Choroid plexus epithelial cell (primary cell): ENCODE measurements around the gene FKBP6.
"Not testable (repeated sequence)": the region's sequence is repeated elsewhere in the genome, so short reads cannot be mapped to it uniquely, and the experiment has no call there.

ENCODE experiments used
- DNase-seq: peaks from one replicate; pipeline ENCODE4 v3.0.0-alpha.2; 2010; ENCODE audit warnings: low read depth
- H3K4me3 ChIP-seq: 2 replicates; pipeline ENCODE4 v1.5.1; 2011; ENCODE audit warnings: low read depth, mild to moderate bottlenecking, control low read depth, low read length, moderate library complexity
- CTCF ChIP-seq: conservative IDR thresholded peaks from 2 replicates; pipeline ENCODE4 v1.5.1; 2011; ENCODE audit warnings: low read depth, mild to moderate bottlenecking, control low read depth, inconsistent platforms, low read length, moderate library complexity

Gene FKBP6

GRCh38 chr7:73356159-73356558, 28.2 kb downstream of the FKBP6 start:
- no peak overlapping the region for H3K4me3 ChIP-seq
- no peak for DNase-seq
- TF ChIP-seq CTCF, result no peak

- H3K4me3 ChIP-seq, result peak overlapping the region; percentile 47
- TF ChIP-seq CTCF, result no peak
- DNase-seq, result no peak
Observed at GRCh38 chr7:73358590-73359275, 30.8 kb downstream of the FKBP6 start.

GRCh38 chr7:73359306-73359705, 31.3 kb downstream of the FKBP6 start:
- no peak overlapping the region for H3K4me3 ChIP-seq
- TF ChIP-seq CTCF, result no peak
- no peak for DNase-seq

GRCh38 chr7:73359746-73360375, 31.9 kb downstream of the FKBP6 start:
- TF ChIP-seq CTCF, result no peak
- H3K4me3 ChIP-seq, result no peak overlapping the region
- no peak for DNase-seq

- DNase-seq, H3K4me3 ChIP-seq: not testable (repeated sequence)
Observed at GRCh38 chr7:73360590-73360989, 32.6 kb downstream of the FKBP6 start.

- TF ChIP-seq CTCF, result no peak
- H3K4me3 ChIP-seq, result no peak overlapping the region
- no peak for DNase-seq
Observed at GRCh38 chr7:73363225-73364005, 35.5 kb downstream of the FKBP6 start.

- H3K4me3 ChIP-seq, result no peak overlapping the region
- no peak for DNase-seq
- TF ChIP-seq CTCF, result no peak
Observed at GRCh38 chr7:73364006-73364728, 36.2 kb downstream of the FKBP6 start.
